GM12891 (cell line): Measurements from ENCODE around the gene ACSS3.

ENCODE experiments used
- DNase-seq: peaks from one replicate; pipeline ENCODE4 v3.0.0; 2011; ENCODE audit warnings: low spot score; ENCODE audit not compliant: insufficient read length
- FAIRE-seq: peaks from 2 replicates; lab custom pipeline; 2011; peaks lifted over from hg19 to GRCh38; lab: Jason Lieb, UNC
- PAX5 ChIP-seq: IDR thresholded peaks from 2 replicates; pipeline ENCODE4 v1.6.1; 2011; ENCODE audit warnings: low read length, moderate library complexity, mild to moderate bottlenecking; ENCODE audit not compliant: insufficient read depth, severe bottlenecking
- POLR2A ChIP-seq: IDR thresholded peaks from 2 replicates; pipeline ENCODE4 v1.6.1; 2011; ENCODE audit warnings: low read depth, low read length, control low read depth
- POLR2AphosphoS5 ChIP-seq: IDR thresholded peaks from 2 replicates; pipeline ENCODE4 v1.6.1; 2011; ENCODE audit warnings: low read depth, low read length, control low read depth
- POU2F2 ChIP-seq: IDR thresholded peaks from 2 replicates; pipeline ENCODE4 v1.6.1; 2011; ENCODE audit warnings: low read depth, mild to moderate bottlenecking, control low read depth, low read length, moderate library complexity
- SPI1 ChIP-seq: IDR thresholded peaks from 2 replicates; pipeline ENCODE4 v1.6.1; 2011; ENCODE audit warnings: low read depth, low read length, control low read depth
- TAF1 ChIP-seq: IDR thresholded peaks from 2 replicates; pipeline ENCODE4 v1.6.1; 2011; ENCODE audit warnings: low read depth, low read length, control low read depth

ACSS3 gene

GRCh38 chr12:81211306-81211705, 133.4 kb downstream of the ACSS3 start:
- FAIRE-seq (no peak), DNase-seq (no peak)
- TF ChIP-seq POU2F2 (no peak), POLR2A (no peak), POLR2AphosphoS5 (no peak), SPI1 (no peak), TAF1 (no peak), PAX5 (no peak)

- TF ChIP-seq TAF1 (no peak), POU2F2 (no peak), SPI1 (no peak), POLR2A (no peak), POLR2AphosphoS5 (no peak), PAX5 (no peak)
- DNase-seq: no peak
- FAIRE-seq: no peak
Observed at GRCh38 chr12:81212996-81213696, 135.3 kb downstream of the ACSS3 start.

- no peak for DNase-seq
- TF ChIP-seq POLR2A (no peak), POU2F2 (no peak), PAX5 (no peak), TAF1 (no peak), POLR2AphosphoS5 (no peak), SPI1 (no peak)
- no peak for FAIRE-seq
Observed at GRCh38 chr12:81216739-81217138, 138.9 kb downstream of the ACSS3 start.

GRCh38 chr12:81221681-81222080, 143.8 kb downstream of the ACSS3 start:
- no peak for TF ChIP-seq PAX5
- no peak for FAIRE-seq
- DNase-seq: no peak

- no peak for DNase-seq
- TF ChIP-seq POU2F2 (no peak), TAF1 (no peak), PAX5 (no peak), POLR2AphosphoS5 (no peak), SPI1 (no peak), POLR2A (no peak)
- FAIRE-seq: no peak
Observed at GRCh38 chr12:81222846-81223592, 145.1 kb downstream of the ACSS3 start.

GRCh38 chr12:81224626-81225025, 146.7 kb downstream of the ACSS3 start:
- FAIRE-seq: no peak
- TF ChIP-seq POLR2AphosphoS5 (no peak), PAX5 (no peak), POU2F2 (no peak), SPI1 (no peak), POLR2A (no peak), TAF1 (no peak)
- no peak for DNase-seq

GRCh38 chr12:81229759-81230158, 151.9 kb downstream of the ACSS3 start:
- DNase-seq (no peak), FAIRE-seq (no peak)
- TF ChIP-seq POLR2A (no peak), SPI1 (no peak), POLR2AphosphoS5 (no peak), PAX5 (no peak), POU2F2 (no peak), TAF1 (no peak)

- no peak for TF ChIP-seq TAF1
- TF ChIP-seq PAX5: no peak
- TF ChIP-seq POLR2A: no peak
- TF ChIP-seq POLR2AphosphoS5: no peak
- TF ChIP-seq POU2F2: no peak
- no peak for TF ChIP-seq SPI1
- no peak for FAIRE-seq
- no peak for DNase-seq
Observed at GRCh38 chr12:81231574-81232368, 153.9 kb downstream of the ACSS3 start.

GRCh38 chr12:81245458-81245857, 167.6 kb downstream of the ACSS3 start:
- TF ChIP-seq POU2F2 (no peak), TAF1 (no peak), SPI1 (no peak), POLR2A (no peak), POLR2AphosphoS5 (no peak), PAX5 (no peak)
- FAIRE-seq (no peak), DNase-seq (no peak)
